OCI-LY3 (cell line): ENCODE measurements around the gene FABP1.

Experiments
- EZH2phosphoT487 ChIP-seq: fragments of 200-600 bp; shearing (Covaris generic); IDR thresholded peaks from 2 replicates; pipeline ENCODE4 v1.6.1; 2018; ENCODE audit warnings: antibody characterized with exemption, mixed run types, low read depth
- TF ChIP-seq, protein P1 (sequence below): fragments of 200-600, 300-600 bp; sonication (generic); IDR thresholded peaks from 2 replicates; pipeline ENCODE4 v1.5.1; 2014; ENCODE audit warnings: antibody characterized with exemption, low read length, low read depth

DNA sequence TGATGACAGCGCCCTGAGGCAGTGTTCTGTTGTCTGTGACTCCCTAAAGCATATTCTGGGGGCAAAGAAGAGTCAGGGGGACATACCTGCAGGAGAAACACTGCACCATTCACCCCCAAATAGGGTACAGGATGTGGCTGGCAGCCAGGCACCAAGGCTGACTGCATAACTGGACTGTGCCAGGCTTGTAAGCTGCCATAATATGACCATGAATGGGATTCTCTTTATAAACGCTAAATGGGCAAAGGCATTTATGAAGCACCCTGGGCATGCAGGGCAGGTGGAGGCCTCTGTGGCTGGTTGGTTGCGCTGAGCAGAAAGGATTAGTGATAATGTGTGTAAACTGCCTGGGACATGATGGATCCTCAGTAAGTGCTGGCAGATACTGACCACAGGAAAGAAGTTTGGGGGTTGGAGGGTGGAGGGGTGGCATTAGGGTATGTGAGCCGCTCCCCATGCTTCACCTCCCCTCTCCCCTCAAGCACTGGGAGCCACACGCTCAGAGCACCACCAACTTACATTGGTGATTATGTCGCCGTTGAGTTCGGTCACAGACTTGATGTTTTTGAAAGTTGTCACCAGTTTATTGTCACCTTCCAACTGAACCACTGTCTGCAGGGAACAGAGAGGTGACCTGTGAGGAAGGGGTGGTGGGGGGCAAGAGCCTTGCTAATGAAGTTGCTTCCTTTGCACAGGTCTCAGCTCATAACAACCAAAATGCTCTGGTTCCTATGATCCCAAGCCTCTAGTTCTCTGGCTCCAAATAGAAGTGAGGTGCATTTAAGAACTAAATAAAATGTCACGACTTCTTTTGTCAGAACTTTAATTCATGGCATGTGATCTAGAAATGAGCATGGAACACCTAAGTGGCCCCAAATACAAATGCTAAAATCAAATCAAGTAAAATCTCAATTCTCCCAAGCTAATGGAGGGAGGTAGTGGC lies 3.6 kb downstream of the FABP1 start:
- no peak for TF ChIP-seq EZH2phosphoT487
- TF ChIP-seq, protein P1, sequence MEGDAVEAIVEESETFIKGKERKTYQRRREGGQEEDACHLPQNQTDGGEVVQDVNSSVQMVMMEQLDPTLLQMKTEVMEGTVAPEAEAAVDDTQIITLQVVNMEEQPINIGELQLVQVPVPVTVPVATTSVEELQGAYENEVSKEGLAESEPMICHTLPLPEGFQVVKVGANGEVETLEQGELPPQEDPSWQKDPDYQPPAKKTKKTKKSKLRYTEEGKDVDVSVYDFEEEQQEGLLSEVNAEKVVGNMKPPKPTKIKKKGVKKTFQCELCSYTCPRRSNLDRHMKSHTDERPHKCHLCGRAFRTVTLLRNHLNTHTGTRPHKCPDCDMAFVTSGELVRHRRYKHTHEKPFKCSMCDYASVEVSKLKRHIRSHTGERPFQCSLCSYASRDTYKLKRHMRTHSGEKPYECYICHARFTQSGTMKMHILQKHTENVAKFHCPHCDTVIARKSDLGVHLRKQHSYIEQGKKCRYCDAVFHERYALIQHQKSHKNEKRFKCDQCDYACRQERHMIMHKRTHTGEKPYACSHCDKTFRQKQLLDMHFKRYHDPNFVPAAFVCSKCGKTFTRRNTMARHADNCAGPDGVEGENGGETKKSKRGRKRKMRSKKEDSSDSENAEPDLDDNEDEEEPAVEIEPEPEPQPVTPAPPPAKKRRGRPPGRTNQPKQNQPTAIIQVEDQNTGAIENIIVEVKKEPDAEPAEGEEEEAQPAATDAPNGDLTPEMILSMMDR: no peak
